Measurements from ENCODE around the gene KLHL3. TPM values are rescaled to one million over a fixed set of nuclear protein-coding genes. Genes with fewer than 3 reads are reported as not detected.
A peak's percentile ranks its signal among the peaks of the same experiment; 100 is the strongest.

Gene KLHL3
- total RNA-seq, 1 experiment from 2014 or later, result 3.5 TPM

DNA sequence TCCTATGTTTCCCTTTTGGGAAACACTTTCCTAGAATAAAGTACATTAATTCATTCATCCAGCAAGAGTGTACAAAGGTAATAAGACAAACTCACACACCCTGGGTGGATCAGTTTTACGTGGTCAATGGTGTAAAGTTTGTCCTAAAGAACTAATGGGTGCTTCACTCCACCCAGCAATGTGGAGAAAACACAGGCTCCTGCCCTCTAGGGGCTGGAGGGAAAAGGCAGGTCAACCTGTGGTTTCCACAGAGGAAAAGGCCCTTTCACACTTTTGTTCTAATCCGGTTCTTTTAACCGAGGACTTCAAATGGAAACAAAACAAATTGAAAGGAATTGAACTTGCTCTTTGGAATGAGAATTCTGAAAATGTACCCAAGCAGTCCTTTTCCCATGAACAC, 155.9 kb downstream of the KLHL3 start:
- ChIA-PET CTCF (no interaction called here), POLR2A (no interaction called here)
- Mint-ChIP-seq H3K27me3 (ENCODE audit: insufficient read depth, unreplicated experiment) (peaks cover 7% of the 10 kb centered on the region), H3K9me3 (ENCODE audit: unreplicated experiment) (peaks cover 10% of the 10 kb centered on the region), H3K4me3 (ENCODE audit: unreplicated experiment) (no peak overlapping the region), H3K27ac (ENCODE audit: unreplicated experiment) (no peak overlapping the region), H3K36me3 (ENCODE audit: insufficient read depth, unreplicated experiment) (no peaks in the 10 kb centered on the region), H3K4me1 (ENCODE audit: low read depth, unreplicated experiment) (no peaks in the 10 kb centered on the region)
- H3K27me3 ChIP-seq (replicated peaks; ENCODE audit: control insufficient read depth, insufficient read depth, low read length), result no peaks in the 10 kb centered on the region
- no peaks in the 10 kb centered on the region for H3K36me3 ChIP-seq (ENCODE audit: control insufficient read depth, insufficient read depth, low read length)
- peak in 1 of 2 experiments; percentile 46 for TF ChIP-seq CTCF (IDR thresholded peaks at IDR 0.05; ENCODE audit: insufficient read depth in 1 of 2, low read depth in 1 of 2, low read length in 1 of 2, severe bottlenecking in 1 of 2, unreplicated experiment in 1 of 2)
- H3K4me3 ChIP-seq (ENCODE audit: low read depth, low read length), result no peak overlapping the region
- no peak for DNase-seq
- intact Hi-C loops (cut with micrococcal nuclease; ENCODE audit: unreplicated experiment), result no loop called here
- H3K9me3 ChIP-seq, result 0 out of 2 replicates have a peak, but pooled peaks cover 7% of the 10 kb centered on the region
- no TSS peak for BruUV-seq (replicated peaks)
- H3K4me1 ChIP-seq, result no peaks in the 10 kb centered on the region

DNA sequence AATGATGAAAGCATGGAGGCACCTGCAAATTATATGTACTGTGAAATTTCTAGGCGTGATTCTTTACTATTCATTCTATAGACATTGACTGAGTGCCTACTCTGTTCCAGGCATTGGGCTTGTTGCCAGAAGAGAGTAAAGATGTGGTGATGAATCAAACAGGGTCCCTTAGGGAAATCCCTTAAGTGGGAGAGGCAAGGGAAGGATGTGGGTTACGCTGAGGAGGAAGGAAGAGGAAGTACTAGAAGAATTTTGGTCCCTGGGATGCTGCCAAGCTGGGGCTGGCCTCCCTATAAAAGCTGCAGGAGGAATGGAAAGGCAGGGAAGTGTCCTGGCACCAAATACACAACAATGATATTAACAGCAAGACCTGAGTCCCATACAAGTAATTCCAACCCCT, 160.0 kb downstream of the KLHL3 start:
- no peaks in the 10 kb centered on the region for H3K4me1 Mint-ChIP-seq (ENCODE audit: low read depth, unreplicated experiment)
- BruUV-seq (replicated peaks), result no TSS peak
- H3K27ac Mint-ChIP-seq (ENCODE audit: unreplicated experiment), result no peak overlapping the region
- ChIA-PET CTCF (no interaction called here), POLR2A (interaction anchor here (0.5 kb wide), 1 partner anchor 33 kb away, joined by 3 read pairs; no protein-coding TSS in a partner anchor)
- H3K27me3 Mint-ChIP-seq (ENCODE audit: insufficient read depth, unreplicated experiment), result peaks cover 17% of the 10 kb centered on the region
- H3K9me3 Mint-ChIP-seq (ENCODE audit: unreplicated experiment), result peaks cover 10% of the 10 kb centered on the region
- Histone ChIP-seq H3K27me3 (replicated peaks; ENCODE audit: control insufficient read depth, insufficient read depth, low read length) (no peaks in the 10 kb centered on the region), H3K36me3 (ENCODE audit: control insufficient read depth, insufficient read depth, low read length) (no peaks in the 10 kb centered on the region), H3K4me1 (no peaks in the 10 kb centered on the region), H3K9me3 (0 out of 2 replicates have a peak, but pooled peaks cover 7% of the 10 kb centered on the region), H3K4me3 (ENCODE audit: low read depth, low read length) (no peak overlapping the region)
- no peaks in the 10 kb centered on the region for H3K36me3 Mint-ChIP-seq (ENCODE audit: insufficient read depth, unreplicated experiment)
- no peak for TF ChIP-seq CTCF (IDR thresholded peaks at IDR 0.05; ENCODE audit: insufficient read depth in 1 of 2, low read depth in 1 of 2, low read length in 1 of 2, severe bottlenecking in 1 of 2, unreplicated experiment in 1 of 2)
- H3K4me3 Mint-ChIP-seq (ENCODE audit: unreplicated experiment), result no peak overlapping the region
- intact Hi-C loops (cut with micrococcal nuclease; ENCODE audit: unreplicated experiment), result no loop called here
- no peak for DNase-seq

DNA sequence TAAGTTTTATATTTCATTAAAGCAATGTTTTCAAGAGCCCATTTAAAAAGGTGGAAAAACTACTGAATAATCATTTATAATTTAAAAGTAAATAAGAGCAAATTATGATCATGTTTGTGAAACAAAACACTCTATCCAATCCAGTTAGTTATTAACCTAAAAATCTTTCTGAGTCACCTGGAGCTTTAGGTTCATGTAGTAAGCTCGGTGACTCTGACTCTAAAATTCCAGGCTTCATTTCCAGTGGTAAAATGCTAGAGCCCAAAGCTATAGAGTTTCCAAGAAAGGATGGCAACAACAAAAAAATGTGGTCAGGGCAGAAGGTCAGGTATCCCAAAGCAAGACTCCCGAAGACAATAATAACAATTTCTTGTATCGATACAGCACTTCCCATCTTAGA, 160.7 kb downstream of the KLHL3 start:
- Mint-ChIP-seq H3K27ac (ENCODE audit: unreplicated experiment) (no peak overlapping the region), H3K9me3 (ENCODE audit: unreplicated experiment) (peaks cover 10% of the 10 kb centered on the region), H3K4me3 (ENCODE audit: unreplicated experiment) (no peak overlapping the region), H3K4me1 (ENCODE audit: low read depth, unreplicated experiment) (no peaks in the 10 kb centered on the region), H3K36me3 (ENCODE audit: insufficient read depth, unreplicated experiment) (no peaks in the 10 kb centered on the region), H3K27me3 (ENCODE audit: insufficient read depth, unreplicated experiment) (peaks cover 19% of the 10 kb centered on the region)
- intact Hi-C loops (cut with micrococcal nuclease; ENCODE audit: unreplicated experiment), result no loop called here
- Histone ChIP-seq H3K4me3 (ENCODE audit: low read depth, low read length) (no peak overlapping the region), H3K9me3 (0 out of 2 replicates have a peak, but pooled peaks cover 7% of the 10 kb centered on the region), H3K27me3 (replicated peaks; ENCODE audit: control insufficient read depth, insufficient read depth, low read length) (no peaks in the 10 kb centered on the region), H3K4me1 (no peaks in the 10 kb centered on the region), H3K36me3 (ENCODE audit: control insufficient read depth, insufficient read depth, low read length) (no peaks in the 10 kb centered on the region)
- CTCF ChIA-PET, result no interaction called here
- POLR2A ChIA-PET, result no interaction called here
- no peak for DNase-seq
- no TSS peak for BruUV-seq (replicated peaks)
- no peak for TF ChIP-seq CTCF (IDR thresholded peaks at IDR 0.05; ENCODE audit: insufficient read depth in 1 of 2, low read depth in 1 of 2, low read length in 1 of 2, severe bottlenecking in 1 of 2, unreplicated experiment in 1 of 2)

All from Caco-2 (cell line).